Mesendoderm (in vitro differentiated cells): ENCODE data around the gene HMGXB4.

Experiments used
- DNase-seq: peaks from one replicate; pipeline ENCODE4 v3.0.0; 2013
- H2AK5ac ChIP-seq: 2 replicates; pipeline ENCODE4 v1.6.1; 2013; ENCODE audit warnings: low read length, inconsistent platforms
- H2BK120ac ChIP-seq: 2 replicates; pipeline ENCODE4 v1.6.1; 2013; ENCODE audit warnings: low read depth, mild to moderate bottlenecking, low read length, moderate library complexity, mixed read lengths
- H2BK15ac ChIP-seq: replicated peaks from 2 replicates; pipeline ENCODE4 v1.6.1; 2013; ENCODE audit warnings: low read depth, mild to moderate bottlenecking, moderate library complexity
- H2BK5ac ChIP-seq: 2 replicates; pipeline ENCODE4 v1.6.1; 2013; ENCODE audit warnings: low read length, inconsistent platforms
- H3K18ac ChIP-seq: 2 replicates; pipeline ENCODE4 v1.6.1; 2013; ENCODE audit warnings: mild to moderate bottlenecking, low read length, mixed read lengths
- H3K23ac ChIP-seq: one replicate; pipeline ENCODE4 v1.6.1; 2013; ENCODE audit warnings: low read length
- H3K27ac ChIP-seq: 2 replicates; pipeline ENCODE4 v1.5.1; 2013; ENCODE audit warnings: low read depth, mild to moderate bottlenecking, inconsistent platforms, low read length, moderate library complexity
- H3K27me3 ChIP-seq: 2 replicates; pipeline ENCODE4 v1.6.1; 2013; ENCODE audit warnings: low read length, control low read depth, mild to moderate bottlenecking, inconsistent platforms; ENCODE audit not compliant: insufficient read depth, poor library complexity
- H3K36me3 ChIP-seq: 2 replicates; pipeline ENCODE4 v1.6.1; 2013; ENCODE audit warnings: low read length, inconsistent platforms; ENCODE audit not compliant: control insufficient read depth, insufficient read depth
- H3K4ac ChIP-seq: one replicate; pipeline ENCODE4 v1.6.1; 2013; ENCODE audit warnings: low read depth, mild to moderate bottlenecking, low read length, moderate library complexity
- H3K4me1 ChIP-seq: 2 replicates; pipeline ENCODE4 v1.6.1; 2013; ENCODE audit warnings: low read depth, low read length, inconsistent platforms; ENCODE audit not compliant: control insufficient read depth
- H3K4me2 ChIP-seq: 2 replicates; pipeline ENCODE4 v1.6.1; 2013; ENCODE audit warnings: low read length
- H3K4me3 ChIP-seq: 2 replicates; pipeline ENCODE4 v1.5.1; 2013; ENCODE audit warnings: mild to moderate bottlenecking, low read length
- H3K56ac ChIP-seq: one replicate; pipeline ENCODE4 v1.6.1; 2013; ENCODE audit warnings: low read length
- H3K79me1 ChIP-seq: 2 replicates; pipeline ENCODE4 v1.6.1; 2013; ENCODE audit warnings: low read length, inconsistent platforms
- H3K79me2 ChIP-seq: 2 replicates; pipeline ENCODE4 v1.6.1; 2013; ENCODE audit warnings: mild to moderate bottlenecking, low read length; ENCODE audit not compliant: control insufficient read depth, insufficient read depth
- H3K9ac ChIP-seq: 2 replicates; pipeline ENCODE4 v1.6.1; 2013; ENCODE audit warnings: low read length, inconsistent platforms
- H4K5ac ChIP-seq: one replicate; pipeline ENCODE4 v1.6.1; 2013; ENCODE audit warnings: low read length
- H4K8ac ChIP-seq: one replicate; pipeline ENCODE4 v1.6.1; 2013; ENCODE audit warnings: low read depth, mild to moderate bottlenecking, control low read depth, low read length, moderate library complexity
- WGBS: extraction: QIAGEN DNeasy Blood & Tissue Kit; methylation state at CpG from one replicate; pipeline ENCODE4 v1.1.7; 2013; ENCODE audit warnings: low lambda C conversion rate, missing lambda C conversion rate; ENCODE audit not compliant: insufficient coverage; ENCODE audit errors: extremely low coverage; 5-methylcytosine and 5-hydroxymethylcytosine counted together

The HMGXB4 gene

DNA sequence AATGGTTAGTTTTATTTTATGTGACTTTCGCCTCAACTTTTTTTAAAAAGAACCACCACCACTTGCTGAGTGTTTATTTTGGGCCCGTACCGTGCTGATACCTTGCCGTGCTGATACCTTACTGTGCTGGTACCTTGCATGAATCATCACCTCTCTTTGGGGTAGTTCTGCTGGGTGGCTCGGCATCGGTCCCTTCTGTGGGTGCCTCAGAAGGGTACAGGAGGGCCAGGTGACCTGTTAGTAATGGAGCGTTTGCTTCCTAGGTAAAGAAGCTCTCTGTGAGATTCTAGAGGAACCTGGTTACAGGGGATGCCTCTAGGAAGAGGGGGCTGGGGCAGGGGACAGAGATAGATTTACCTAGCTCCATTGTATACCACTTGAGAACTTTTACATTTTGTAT is 59.5 kb downstream of the HMGXB4 start:
- Histone ChIP-seq H2AK5ac (no peak overlapping the region), H3K4me2 (no peak overlapping the region), H4K5ac (no peak overlapping the region), H3K4me3 (no peak overlapping the region), H3K4me1 (no peaks in the 10 kb centered on the region), H3K36me3 (no peaks in the 10 kb centered on the region), H3K23ac (no peak overlapping the region), H2BK5ac (no peak overlapping the region), H3K27ac (no peak overlapping the region), H4K8ac (no peak overlapping the region), H3K79me2 (no peaks in the 10 kb centered on the region), H3K4ac (no peak overlapping the region), H3K27me3 (no peaks in the 10 kb centered on the region), H3K18ac (no peak overlapping the region), H2BK120ac (no peak overlapping the region), H2BK15ac (no peak overlapping the region), H3K9ac (no peak overlapping the region), H3K79me1 (peaks cover 3% of the 10 kb centered on the region), H3K56ac (no peak overlapping the region)
- WGBS, result no CpG with 5 or more reads among the region's 7 CpGs
- no peak for DNase-seq

DNA sequence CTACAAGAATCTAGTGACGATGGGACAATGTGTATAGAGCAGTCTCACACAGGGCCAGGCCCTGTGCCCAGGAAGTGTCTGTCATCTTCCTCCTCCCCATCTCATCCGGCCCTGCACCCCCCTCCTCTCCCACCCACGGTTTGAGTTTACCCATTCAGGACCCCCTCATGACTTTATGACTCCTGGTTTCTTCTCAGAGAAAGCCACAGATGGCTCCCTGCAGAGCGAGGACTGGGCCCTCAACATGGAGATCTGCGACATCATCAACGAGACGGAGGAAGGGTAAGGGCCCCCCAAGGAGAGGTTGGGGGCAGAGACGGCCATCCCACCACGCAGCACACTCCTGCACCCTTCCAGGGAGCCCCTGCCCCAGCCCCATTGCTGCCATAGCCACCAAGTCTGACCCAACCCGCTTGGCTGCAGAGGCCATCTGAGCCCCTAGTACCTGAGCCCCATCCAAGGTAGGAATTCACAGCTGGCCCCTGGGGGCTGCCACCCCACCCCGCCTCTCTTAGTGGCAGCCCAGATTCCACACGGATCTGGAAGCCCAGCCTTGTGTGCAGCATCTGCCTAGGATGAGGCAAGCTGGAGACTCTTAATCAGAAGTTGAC is 60.5 kb downstream of the HMGXB4 start:
- Histone ChIP-seq H3K56ac (no peak overlapping the region), H3K23ac (no peak overlapping the region), H3K4ac (no peak overlapping the region), H3K4me3 (no peak overlapping the region), H3K9ac (no peak overlapping the region), H3K27ac (no peak overlapping the region), H2AK5ac (no peak overlapping the region), H3K36me3 (no peaks in the 10 kb centered on the region), H4K5ac (no peak overlapping the region), H3K4me1 (no peaks in the 10 kb centered on the region), H3K4me2 (no peak overlapping the region), H3K18ac (no peak overlapping the region), H2BK15ac (no peak overlapping the region), H2BK5ac (no peak overlapping the region), H3K79me2 (no peaks in the 10 kb centered on the region), H4K8ac (no peak overlapping the region), H3K79me1 (no peaks in the 10 kb centered on the region), H3K27me3 (no peaks in the 10 kb centered on the region), H2BK120ac (no peak overlapping the region)
- DNase-seq, result no peak
- no CpG with 5 or more reads among the region's 12 CpGs for WGBS

DNA sequence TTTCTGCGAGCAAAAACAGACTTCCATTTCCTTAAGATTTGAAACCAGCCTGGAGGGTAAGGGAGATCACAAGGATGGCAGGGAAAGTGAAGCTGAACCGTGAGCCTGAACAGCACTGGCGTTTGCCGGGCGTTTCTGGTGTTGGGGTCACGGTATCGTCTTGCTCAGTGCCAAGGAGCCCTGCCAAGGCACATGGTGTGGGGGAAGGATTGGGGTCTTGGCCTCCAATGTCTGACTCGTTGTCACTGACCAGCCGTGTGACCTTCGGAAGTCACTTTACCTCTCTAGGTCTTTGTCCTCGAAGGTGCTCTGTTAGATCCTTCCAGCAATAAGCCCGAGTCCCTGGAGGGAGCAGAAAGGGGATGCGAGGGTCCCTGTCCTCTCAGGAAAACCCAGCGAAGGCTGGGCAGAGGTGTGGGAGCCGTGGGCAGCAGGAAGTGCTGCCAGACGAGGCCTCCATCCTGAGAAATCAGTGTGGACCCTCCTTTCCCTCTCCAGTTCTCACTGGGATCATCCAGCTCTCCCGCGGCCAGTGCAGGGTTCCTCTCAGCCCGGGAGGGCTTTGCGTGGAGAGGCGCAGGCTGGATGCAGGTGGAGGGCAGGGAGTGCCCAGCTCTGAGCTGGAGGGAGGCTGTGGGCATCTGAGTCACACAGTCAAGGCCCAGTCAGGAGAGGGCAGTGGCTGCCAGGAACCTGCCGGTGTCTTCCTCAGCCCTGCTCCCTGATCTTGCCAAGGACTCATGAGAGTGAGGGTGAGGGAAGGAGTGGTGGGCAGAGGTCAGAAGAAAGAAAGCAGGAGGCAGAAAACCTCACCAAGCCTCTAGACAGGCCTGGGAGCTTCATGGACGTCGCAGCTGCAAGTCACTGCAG is 61.3 kb downstream of the HMGXB4 start:
- Histone ChIP-seq H3K27me3 (no peaks in the 10 kb centered on the region), H3K27ac (no peak overlapping the region), H3K9ac (no peak overlapping the region), H3K4me2 (no peak overlapping the region), H3K4ac (no peak overlapping the region), H3K79me2 (no peaks in the 10 kb centered on the region), H2BK120ac (no peak overlapping the region), H3K56ac (no peak overlapping the region), H4K5ac (no peak overlapping the region), H2AK5ac (no peak overlapping the region), H3K79me1 (no peaks in the 10 kb centered on the region), H3K18ac (no peak overlapping the region), H3K4me1 (no peaks in the 10 kb centered on the region), H3K23ac (no peak overlapping the region), H4K8ac (no peak overlapping the region), H3K36me3 (no peaks in the 10 kb centered on the region), H2BK5ac (no peak overlapping the region), H2BK15ac (no peak overlapping the region), H3K4me3 (no peak overlapping the region)
- WGBS, result no CpG with 5 or more reads among the region's 24 CpGs
- no peak for DNase-seq

DNA sequence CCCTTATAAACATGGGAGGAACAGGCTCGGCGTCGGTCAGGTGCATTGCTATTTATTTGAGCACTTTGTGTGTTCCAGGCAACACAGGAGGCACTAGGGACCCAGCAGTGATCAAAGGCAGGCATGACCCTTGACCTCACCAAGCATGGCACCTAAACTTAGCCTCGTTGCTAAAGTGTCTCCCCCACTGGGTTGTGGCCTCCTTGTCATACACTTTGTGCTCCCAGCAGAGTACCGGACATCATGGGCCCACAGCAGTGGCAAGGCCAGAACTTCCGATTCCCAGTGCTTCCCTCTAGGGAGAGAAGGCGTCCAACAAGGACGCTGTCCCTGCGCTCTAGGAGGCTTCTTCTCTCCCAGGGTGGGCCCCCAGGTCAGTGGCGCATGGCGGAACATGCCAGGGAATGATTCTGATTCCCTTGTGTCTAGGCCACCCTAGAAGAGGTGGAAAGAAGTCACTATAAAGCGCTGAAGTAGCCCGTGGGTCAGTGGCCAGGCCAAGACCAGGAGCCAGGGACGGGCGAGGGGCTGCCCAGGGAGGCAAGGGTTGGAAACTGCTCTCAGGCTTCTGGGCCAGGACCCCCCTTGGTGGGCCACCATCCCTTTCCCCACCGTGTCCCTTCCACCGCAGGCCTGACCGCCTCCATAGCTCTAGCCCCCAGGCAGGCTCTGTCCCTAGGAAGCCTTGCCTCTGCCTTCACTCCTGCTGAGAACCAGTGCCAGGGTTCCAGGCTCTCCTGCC is 62.1 kb downstream of the HMGXB4 start:
- H3K36me3 ChIP-seq, result no peaks in the 10 kb centered on the region
- no peak overlapping the region for H3K4ac ChIP-seq
- no peak overlapping the region for H2BK5ac ChIP-seq
- H3K79me1 ChIP-seq, result no peaks in the 10 kb centered on the region
- no peak overlapping the region for H3K9ac ChIP-seq
- no peak overlapping the region for H4K5ac ChIP-seq
- H2AK5ac ChIP-seq, result no peak overlapping the region
- DNase-seq, result no peak
- no peak overlapping the region for H3K18ac ChIP-seq
- H3K4me2 ChIP-seq, result no peak overlapping the region
- no peak overlapping the region for H3K56ac ChIP-seq
- H3K4me1 ChIP-seq, result no peaks in the 10 kb centered on the region
- WGBS, result no CpG with 5 or more reads among the region's 18 CpGs
- no peaks in the 10 kb centered on the region for H3K27me3 ChIP-seq
- no peak overlapping the region for H2BK15ac ChIP-seq
- no peak overlapping the region for H3K4me3 ChIP-seq
- H3K79me2 ChIP-seq, result no peaks in the 10 kb centered on the region
- H3K27ac ChIP-seq, result no peak overlapping the region
- no peak overlapping the region for H3K23ac ChIP-seq
- no peak overlapping the region for H2BK120ac ChIP-seq
- H4K8ac ChIP-seq, result no peak overlapping the region

DNA sequence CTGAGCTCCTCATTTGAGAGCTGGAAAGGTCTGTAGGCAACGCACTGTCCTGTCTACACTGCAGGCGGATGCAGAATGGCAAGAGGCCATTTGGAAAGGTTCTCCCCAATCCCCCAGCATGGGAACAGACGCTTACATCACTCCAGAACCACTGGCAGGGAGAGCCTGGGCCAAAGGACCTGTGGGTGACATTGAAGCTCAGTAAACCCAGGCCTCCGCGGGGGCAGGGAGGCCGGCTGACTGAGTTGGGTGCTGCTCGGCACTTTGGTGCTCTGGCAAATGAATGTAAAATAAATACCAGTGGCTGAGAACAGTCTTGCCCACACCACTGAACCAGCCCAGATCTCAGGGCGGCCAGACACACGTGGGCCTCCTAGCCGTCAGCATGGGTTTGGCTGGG is 64.8 kb downstream of the HMGXB4 start:
- H3K36me3 ChIP-seq, result peaks cover 5% of the 10 kb centered on the region
- WGBS, result no CpG with 5 or more reads among the region's 10 CpGs

More for the DNA sequence above, 64.8 kb downstream of the HMGXB4 start:
- H2BK120ac ChIP-seq, result no peak overlapping the region
- H3K56ac ChIP-seq, result no peak overlapping the region
- H3K27ac ChIP-seq, result no peak overlapping the region
- H4K5ac ChIP-seq, result no peak overlapping the region
- no peak overlapping the region for H3K4me3 ChIP-seq
- H3K4me1 ChIP-seq, result no peaks in the 10 kb centered on the region
- no peak overlapping the region for H3K4ac ChIP-seq
- H2BK15ac ChIP-seq, result no peak overlapping the region
- H2AK5ac ChIP-seq, result no peak overlapping the region
- no peak overlapping the region for H4K8ac ChIP-seq
- H2BK5ac ChIP-seq, result no peak overlapping the region
- H3K79me2 ChIP-seq, result no peaks in the 10 kb centered on the region
- H3K79me1 ChIP-seq, result no peaks in the 10 kb centered on the region
- no peaks in the 10 kb centered on the region for H3K27me3 ChIP-seq
- H3K9ac ChIP-seq, result no peak overlapping the region
- no peak overlapping the region for H3K4me2 ChIP-seq
- DNase-seq, result no peak
- no peak overlapping the region for H3K23ac ChIP-seq
- H3K18ac ChIP-seq, result no peak overlapping the region
